NCI-H2227 treated with DMSO at 0.1 percent for 48 hours (cell line): ENCODE results near the gene SLC38A8.
A peak's percentile ranks its signal among the peaks of the same experiment; 100 is the strongest.

Source experiments
- DNase-seq: peaks from one replicate; lab custom pipeline; 2025; lab: John Stamatoyannopoulos, UW

Gene SLC38A8

DNA sequence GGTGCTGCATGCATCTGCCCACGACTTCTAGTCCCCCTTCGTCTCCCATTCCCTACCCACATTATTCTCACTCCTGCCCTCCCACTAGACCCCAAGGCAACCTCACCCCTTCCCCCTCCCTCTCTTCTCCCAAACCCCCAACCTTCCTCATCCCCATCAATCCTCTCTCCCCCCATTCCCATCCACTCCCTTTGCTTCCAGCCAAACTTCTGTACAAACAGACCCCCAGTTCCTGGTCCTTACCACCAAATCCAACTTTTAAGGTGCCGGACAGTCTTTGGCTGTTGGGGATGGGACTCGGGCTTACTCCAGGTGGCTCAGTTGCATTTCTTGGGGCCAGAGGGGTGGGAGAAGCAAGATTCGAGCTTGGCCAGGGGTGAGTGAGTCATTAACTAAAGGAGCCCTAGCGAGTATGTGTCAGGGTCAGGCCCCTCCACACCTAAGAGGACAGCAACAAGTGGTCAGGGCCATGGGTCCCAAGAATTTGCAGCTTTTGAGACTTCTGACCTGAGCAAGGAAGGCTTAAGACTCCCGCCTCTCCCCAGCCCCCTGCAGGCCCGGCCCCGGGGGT, at the start of gene SLC38A8:
TSS of gene SLC38A8 (minus strand) at position 488 of the 571 bp plus-strand sequence. CDS start 638 bp downstream, outside the sequence.
- DNase-seq: no peak

DNA sequence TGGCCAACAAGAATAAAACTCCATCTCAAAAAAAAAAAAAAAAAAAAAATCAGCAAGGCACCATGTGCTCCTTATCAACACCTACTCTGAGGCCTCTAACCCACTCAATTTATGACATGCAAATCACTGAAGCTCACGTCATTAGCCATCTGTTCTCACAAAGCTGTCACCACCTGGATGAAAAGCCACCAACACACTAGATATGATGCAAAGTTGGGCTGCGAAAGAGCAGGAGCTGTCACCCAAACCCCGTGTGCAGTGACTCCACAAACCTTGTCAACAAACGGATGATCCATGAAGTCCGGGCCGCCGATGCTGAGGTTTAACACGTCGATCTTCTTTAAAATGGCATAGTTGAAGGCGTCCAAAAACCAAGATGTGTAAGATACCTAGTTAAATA, 48.9 kb upstream of the SLC38A8 start:
- no peak for DNase-seq

DNA sequence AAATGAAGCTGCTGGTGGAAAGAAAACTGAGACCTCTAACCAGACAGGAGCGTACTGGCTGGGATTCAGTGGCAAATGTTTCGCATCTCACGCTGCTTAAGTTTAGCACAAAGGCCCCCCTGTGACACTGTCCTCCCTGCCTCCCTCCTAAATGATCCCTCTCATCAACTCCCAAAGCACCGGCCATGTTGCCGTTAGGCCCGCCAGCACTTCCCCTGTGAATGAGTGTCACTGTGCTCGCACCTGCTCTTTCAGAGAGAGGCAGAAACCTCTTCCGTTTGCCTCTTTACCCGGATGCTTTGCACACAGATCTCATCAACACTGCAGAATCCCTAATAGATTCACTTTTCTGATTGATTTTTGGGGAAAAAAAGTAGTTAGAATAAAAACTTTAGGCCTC, 47.6 kb upstream of the SLC38A8 start:
- no peak for DNase-seq

DNA sequence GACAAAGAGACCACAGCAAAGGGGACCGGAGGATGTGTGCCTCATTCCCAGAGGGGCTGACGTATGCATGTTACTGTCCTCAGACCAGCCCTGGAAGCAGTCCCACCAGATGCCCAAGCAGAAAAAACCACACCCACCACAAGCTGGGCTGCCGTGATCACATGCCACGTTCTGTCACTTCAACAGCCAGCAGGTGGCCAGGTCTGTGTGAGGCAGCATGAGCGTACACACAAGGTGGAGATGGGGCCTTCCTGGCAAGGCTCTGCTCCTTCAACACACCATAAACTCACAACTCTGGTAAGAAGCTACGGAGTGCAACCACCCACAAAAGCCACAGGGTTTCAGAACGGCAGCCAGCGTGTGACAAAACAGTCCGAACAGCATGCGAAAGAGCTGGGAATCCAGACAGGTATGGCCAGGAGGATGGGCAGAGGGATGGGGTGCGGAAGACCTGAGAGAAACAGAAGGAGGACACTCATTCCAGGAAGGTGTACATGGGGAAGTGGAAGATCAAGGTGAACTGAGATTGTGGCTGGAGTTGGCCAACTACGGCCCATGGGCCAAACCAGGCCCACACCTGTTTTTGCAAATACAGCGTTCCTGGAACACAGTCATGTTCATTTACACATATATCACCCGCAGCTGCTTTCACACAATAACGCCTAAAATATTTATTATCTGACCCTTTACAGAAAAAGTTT, 46.2 kb upstream of the SLC38A8 start:
- peak; percentile 26 for DNase-seq

DNA sequence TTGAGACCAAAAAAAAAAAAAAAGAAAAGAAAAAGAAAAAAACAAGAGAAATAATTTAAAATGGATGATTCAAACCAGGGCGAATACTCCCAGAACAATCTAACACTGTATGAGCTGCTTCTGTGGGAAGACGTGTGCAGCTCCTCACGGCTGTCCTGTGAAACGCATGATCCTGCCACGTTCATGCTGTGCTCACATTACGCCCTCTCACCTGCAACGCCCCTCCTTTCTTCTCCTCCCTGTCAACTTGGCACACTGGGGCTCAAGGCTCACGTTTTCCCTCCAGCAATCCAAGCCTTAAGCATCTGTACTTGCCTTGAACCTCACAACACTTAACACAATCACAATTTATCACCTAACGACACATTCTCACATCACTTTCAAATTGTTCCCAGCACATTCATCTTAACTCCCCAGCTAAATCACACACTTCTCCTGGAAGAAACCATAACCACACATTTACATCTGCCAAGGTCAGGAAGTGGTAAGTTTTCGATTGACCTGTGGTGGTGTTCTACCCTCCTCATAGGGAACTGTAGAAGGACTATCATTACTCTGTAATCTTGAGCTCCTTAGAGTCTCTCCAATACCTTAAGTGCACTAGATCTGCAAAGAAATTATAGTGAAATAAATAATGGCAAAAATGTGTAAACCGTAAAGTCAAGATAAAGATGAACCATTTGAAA, 45.0 kb upstream of the SLC38A8 start:
- peak; percentile 61 for DNase-seq

DNA sequence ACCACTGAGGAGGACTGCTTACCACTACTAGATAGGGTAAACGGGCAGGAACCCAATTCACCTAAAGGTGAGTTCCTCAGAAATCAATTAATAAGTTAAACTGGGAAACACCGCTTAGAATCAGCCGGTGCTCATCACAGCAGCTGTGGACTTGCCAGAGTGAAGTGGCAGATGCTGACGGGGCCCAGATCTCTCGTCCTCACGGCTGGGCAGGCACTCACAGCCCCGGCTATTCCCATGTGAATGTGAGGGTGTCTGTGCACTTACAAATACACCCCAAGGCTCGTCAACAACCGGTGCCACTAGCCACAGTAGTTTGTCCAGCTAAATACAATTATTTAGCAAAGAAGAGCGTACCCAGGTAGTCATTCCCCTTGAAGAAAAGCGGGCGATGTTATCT, 44.4 kb upstream of the SLC38A8 start:
- no peak for DNase-seq

DNA sequence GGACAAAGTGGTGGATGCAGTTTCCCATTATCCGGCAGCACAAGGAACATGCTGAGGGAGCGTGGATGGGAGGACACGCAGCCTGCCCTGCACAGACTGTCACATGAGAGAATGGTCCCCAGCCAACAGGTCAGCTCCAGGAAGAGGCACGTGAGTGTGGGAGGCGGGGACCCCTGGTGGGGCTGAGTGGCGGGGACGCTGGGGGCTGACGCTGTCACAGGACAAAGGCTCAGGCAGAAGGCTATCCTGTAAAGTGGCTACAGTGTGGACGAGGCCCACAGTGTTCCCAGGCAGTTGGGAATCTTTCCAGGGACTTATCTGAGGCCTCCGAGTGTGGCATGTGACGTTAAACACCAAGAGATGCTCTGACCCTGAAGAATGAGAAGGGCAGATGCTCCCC, 43.7 kb upstream of the SLC38A8 start:
- DNase-seq: no peak

DNA sequence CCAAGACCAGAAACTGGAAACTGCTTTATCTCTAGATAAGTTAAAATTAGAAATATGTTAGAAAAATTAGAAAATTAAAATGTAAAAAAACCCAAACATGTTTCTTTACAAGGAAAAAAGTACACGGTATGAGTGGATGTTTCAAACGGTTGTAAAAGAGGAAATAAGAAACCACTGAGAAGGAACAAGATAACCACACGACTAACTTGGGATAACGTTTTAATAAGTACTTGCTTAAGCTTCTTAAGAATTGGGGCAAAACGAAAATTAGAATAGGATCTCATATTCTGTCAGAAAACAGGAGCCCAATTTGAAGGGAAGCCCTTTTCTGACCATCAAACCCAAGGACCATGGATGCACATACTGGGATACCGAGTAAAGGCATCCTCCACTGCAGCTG, 43.2 kb upstream of the SLC38A8 start:
- no peak for DNase-seq

DNA sequence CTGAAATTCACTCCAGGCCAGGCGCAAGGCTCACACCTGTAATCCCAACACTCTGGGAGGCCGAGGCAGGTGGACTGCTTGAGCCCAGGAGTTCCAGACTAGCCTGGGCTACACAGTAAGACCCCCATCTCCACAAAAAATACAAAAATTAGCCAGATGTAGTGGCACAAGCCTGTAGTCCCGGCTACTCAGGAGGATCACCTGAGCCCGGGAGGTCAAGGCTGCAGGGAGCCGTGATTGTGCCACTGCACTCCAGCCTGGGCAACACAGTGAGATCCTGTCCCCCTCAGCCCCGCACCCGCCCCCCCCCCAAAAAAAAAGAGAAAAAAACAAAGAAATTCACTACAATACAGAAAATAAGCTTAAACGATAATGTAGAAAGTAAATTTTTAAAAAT, 42.7 kb upstream of the SLC38A8 start:
- DNase-seq: no peak

DNA sequence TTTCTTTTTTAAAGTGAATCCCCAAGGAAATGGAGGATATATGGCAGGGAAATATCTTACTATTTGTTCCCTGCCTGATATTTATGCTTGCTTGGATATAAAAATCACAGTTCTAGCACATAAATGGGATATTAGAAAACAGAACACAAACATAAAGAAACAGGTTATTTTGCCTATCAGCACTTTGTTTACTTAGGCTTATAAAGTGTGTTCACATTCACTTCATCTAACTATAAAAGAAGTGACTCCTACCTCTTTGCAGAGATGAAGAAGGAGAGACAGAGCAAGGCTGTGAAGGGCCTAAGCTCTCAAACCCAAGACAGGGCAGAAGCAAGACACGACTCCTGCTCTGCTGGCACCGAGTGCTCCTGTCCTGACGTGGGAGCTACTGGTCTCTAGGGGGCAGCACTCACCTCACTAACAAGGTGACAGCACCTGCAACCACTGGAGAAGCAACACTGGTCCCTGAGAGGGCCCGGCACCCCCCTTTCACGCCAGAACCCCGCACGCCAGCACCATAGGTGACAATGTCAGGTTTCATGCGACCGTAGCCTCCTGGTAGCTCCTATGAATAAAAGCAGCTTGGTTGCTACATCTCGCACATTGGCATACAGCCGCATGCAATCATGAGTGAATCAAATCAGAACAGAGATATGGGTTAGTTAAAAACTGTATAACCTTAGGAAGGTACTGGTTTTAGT, 42.1 kb upstream of the SLC38A8 start:
- no peak for DNase-seq

DNA sequence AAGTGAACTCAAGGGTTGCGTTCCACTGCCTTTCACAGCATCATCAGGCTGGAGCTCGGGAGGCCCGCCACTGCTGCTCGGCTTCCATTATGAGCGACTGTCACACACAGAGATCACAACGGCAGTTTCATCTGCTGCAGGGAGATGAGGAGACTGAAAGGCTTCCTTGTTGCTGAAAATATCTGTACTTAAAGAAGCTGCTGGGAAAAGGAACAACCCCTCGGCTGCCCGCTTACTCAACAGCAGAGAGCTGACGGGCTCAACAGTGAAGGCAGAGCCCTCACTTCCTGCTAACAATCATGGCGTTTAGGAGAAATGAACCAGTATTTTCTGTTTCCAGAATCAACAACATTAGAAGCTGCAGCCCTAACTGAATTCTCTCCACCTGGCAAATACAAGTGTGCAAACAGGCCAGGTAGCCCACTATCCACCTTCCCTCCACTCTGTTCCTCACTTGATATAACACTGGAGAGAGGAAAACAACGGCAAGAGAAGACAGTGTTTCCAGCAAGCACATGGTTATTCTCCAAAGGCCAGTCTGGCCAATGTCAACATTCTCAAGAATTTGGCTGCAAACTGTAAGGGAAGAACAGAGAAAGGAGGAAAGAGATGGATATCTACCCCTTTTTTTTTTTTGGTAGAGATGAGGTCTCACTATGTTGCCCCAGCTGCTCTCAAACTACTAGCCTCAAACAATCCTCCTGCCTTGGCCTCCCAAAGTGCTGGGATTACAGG, 40.4 kb upstream of the SLC38A8 start:
- DNase-seq: no peak

DNA sequence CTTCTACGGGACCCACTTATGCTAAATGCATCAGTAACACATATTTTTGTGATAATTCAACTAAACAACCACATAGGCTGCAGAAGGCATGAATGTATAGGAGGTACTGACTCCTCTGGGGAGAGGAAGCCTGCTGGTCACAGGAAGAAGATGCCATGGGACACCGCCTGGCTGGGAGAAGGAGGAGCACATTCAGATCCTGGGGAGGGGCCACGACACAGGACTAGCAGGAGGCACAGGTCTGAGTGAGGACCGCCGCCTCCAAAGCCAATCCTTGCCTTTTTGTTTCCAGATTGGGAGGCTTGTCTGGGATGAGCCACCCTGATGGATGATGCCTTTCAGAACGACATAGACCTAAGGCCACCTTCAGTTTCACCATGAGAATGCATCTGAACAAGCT, 39.5 kb upstream of the SLC38A8 start:
- DNase-seq: no peak

DNA sequence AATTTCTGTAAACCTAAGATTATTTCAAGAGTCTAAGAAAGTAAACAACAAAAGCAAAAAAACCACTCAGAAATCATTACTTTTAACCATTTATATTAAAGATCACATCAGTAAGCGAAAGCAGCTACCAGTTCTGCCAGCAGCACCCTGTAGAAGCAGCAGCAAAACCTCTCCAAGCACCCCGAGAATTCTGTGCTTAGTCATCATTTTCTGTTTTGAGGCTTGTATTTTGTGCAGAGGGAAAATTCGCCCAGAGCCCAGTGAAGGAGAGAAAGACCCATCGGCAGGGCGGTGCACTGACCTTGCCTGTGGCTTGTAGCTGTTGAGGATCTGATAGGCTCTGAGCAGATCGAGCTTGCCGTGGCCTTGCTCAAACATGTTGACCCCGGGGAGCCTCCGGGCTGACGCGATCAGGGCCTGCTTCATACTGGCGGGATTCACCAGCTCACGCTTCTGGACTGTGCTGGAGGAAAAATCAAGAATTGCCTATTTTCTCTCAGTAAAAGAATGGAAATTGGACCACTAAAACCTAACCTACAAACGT, 38.9 kb upstream of the SLC38A8 start:
- no peak for DNase-seq

DNA sequence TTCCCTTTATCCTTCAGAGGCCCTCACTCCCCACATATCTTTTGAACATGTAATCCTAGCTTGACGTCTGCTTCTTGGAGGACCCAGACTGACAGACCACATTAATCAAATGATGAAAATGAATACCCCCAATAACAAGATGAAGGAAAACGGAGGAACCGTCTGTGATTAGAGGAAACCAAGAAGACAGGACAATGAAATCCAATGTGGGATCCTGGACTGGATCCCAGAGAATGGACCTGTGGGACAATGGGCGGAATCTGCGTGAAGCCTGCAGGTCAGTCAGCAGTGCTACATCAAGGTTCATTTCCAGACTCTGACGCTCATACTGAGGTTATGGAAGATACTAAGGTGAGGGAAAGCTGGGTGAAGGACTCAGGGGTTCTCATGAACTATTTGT, 38.2 kb upstream of the SLC38A8 start:
- no peak for DNase-seq

DNA sequence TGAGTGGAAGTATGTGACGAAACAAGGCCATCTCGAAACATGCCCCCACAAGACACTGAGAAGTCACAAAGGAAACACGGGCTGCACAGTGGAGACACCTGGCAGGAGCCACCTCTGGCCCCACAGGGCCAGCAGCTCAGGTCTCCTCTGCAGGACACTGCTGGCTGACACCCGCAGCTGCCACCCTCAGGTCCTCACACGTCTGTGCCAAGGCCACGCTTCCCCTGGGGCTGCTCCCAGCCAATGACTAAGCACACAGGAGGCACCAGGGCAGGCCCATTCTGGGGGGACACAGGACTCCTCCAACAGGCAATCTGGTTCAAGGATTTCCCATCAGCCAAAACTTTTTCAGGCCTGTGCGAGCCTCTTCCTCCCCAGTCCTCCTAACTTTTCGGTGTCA, 37.8 kb upstream of the SLC38A8 start:
- no peak for DNase-seq

DNA sequence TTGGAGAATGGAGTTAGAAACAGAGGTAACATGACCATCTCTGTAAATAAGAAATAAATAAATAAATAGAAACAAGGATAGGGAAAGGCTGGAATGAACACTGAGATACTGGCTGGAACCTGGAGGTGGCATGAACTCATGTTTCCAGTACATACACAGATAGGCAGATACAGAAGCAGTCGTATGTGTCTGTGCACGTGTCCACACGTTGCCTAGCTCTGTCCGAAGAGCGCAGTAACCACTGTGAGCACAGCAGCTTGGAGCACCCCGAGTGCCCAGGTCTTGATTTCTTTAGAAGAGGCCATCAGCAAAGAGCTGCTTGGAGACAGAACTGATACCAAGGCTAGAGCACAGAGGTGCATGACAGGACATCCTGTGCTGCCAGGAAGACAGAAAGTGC, 37.1 kb upstream of the SLC38A8 start:
- no peak for DNase-seq

DNA sequence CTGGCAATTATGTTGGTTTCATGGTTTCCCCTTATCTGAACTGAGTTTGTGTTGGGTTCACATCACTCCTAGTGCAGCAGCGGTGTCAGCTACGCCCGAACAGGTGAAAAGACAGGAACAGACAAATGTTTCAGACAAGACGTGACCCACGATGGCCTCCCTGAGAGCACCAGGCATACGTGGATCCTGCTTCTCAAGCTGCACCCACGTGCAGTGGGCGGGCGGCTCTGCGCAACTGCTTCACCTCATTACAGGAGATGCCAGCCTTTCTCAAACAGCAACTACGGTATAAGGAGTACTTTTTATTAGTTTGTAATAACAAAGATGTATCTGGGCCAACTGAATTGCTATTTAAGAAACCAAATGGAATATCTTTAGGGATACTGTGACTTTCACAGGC, 32.8 kb upstream of the SLC38A8 start:
- no peak for DNase-seq

DNA sequence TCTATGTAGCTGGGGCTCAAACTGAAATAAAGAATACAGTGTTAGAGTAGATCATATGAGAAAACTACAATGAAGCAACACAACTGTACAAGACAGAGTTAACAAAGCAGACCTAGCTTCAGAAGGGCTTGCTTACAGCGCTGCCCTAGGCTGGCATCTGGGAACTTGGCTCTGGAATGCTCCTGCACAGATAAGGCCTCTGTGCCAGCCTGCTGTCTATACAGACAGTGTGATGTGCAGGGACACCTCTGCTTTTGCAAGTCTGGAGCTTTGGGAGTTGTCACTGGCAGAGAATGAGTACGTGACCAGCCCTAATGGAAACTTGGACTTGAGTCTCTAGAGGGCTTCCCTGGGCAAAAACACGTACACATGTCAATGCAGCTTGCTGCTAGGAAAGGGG, 32.1 kb upstream of the SLC38A8 start:
- no peak for DNase-seq

DNA sequence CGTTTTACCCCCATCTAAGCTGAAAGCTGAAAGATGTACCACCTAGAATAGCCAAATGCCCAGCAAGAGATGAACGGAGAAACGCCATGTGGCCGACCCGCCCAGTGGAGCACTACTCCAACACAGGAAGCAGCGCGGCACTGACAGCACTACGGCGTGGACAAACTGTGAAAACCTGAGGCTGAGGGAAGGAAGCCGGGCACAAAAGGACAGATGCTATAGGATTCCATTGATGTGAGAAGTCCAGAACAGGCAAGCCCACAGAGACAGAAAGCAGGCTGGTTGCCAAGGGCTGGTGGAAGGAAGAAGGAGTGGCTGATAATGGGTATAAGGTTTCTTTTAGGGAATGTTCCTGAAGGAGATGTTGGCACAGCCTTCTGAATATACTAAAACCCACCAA, 29.4 kb upstream of the SLC38A8 start:
- no peak for DNase-seq

DNA sequence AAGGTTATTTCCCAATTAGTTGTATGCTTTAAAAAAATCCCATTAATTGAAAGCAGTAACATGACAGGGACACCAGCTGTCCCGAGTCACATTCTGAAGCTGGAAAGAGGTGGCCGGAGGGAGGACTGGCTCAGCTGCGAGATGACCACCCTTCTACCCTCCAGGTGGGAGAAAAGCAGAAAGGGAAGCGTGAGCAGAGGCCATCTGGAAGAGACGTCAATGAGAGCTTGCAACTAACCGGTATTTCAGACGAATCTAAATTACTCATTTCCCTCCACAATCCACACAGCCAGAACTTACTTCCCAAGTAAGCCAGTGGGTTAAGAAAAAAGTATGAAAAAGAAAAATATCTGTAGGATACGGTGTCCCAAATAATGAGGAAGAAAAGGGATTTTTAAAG, 28.5 kb upstream of the SLC38A8 start:
- DNase-seq: no peak

DNA sequence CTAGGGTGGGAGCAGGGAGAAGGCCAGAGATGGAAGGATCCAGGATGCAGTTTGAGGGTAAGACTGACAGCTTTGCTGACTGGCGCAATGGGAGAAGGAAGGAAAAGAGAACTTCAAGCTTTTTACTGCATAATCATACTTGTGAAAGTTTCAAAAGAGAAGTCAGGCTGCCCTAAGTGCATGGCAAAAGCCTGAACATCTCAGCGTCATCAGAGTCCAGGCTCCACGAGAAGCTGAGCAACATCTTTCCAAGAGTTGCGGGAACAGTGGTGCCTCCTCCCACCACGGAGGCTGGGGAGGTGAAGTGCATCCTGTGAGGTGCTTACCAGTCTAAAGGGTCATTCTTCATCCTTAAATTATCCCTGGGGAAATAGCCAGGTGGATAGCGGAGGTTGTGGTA, 26.9 kb upstream of the SLC38A8 start:
- no peak for DNase-seq
